ENCODE data around the gene CAP1.
"Not testable (repeated sequence)": the region's sequence is repeated elsewhere in the genome, so short reads cannot be mapped to it uniquely, and the experiment has no call there.

CAP1 gene

GRCh38 chr1:40076895-40077312 lies 36.4 kb downstream of the CAP1 start:
- TF ChIP-seq CTCF (IDR thresholded peaks at IDR 0.05; ENCODE audit: control insufficient read depth, insufficient read depth, low read depth, low read length, missing control alignments) = no peak
- no peak overlapping the region for H3K4me3 ChIP-seq (ENCODE audit: control insufficient read depth, low read depth, low read length)
- DNase-seq (ENCODE audit: low read depth) = peak; percentile 81

GRCh38 chr1:40078512-40079333 lies 38.2 kb downstream of the CAP1 start:
- peak; percentile 79 for TF ChIP-seq CTCF (IDR thresholded peaks at IDR 0.05; ENCODE audit: control insufficient read depth, insufficient read depth, low read depth, low read length, missing control alignments)
- no peak overlapping the region for H3K4me3 ChIP-seq (ENCODE audit: control insufficient read depth, low read depth, low read length)
- no peak for DNase-seq (ENCODE audit: low read depth)

GRCh38 chr1:40079774-40080400 lies 39.4 kb downstream of the CAP1 start:
- DNase-seq (ENCODE audit: low read depth) = no peak
- no peak for TF ChIP-seq CTCF (IDR thresholded peaks at IDR 0.05; ENCODE audit: control insufficient read depth, insufficient read depth, low read depth, low read length, missing control alignments)
- no peak overlapping the region for H3K4me3 ChIP-seq (ENCODE audit: control insufficient read depth, low read depth, low read length)

- no peak for DNase-seq (ENCODE audit: low read depth)
- H3K4me3 ChIP-seq (ENCODE audit: control insufficient read depth, low read depth, low read length) = no peak overlapping the region
- TF ChIP-seq CTCF (IDR thresholded peaks at IDR 0.05; ENCODE audit: control insufficient read depth, insufficient read depth, low read depth, low read length, missing control alignments) = no peak
Measured at GRCh38 chr1:40081871-40082270, 41.3 kb downstream of the CAP1 start.

- DNase-seq (ENCODE audit: low read depth) = peak; percentile 28
- TF ChIP-seq CTCF (IDR thresholded peaks at IDR 0.05; ENCODE audit: control insufficient read depth, insufficient read depth, low read depth, low read length, missing control alignments) = peak; percentile 68
Measured at GRCh38 chr1:40084750-40085149, 44.2 kb downstream of the CAP1 start.

GRCh38 chr1:40090652-40091355 lies 50.3 kb downstream of the CAP1 start:
- no peak overlapping the region for H3K4me3 ChIP-seq (ENCODE audit: control insufficient read depth, low read depth, low read length)
- TF ChIP-seq CTCF (IDR thresholded peaks at IDR 0.05; ENCODE audit: control insufficient read depth, insufficient read depth, low read depth, low read length, missing control alignments) = no peak
- DNase-seq (ENCODE audit: low read depth) = no peak

More at GRCh38 chr1:40084750-40085149, 44.2 kb downstream of the CAP1 start:
- not testable (repeated sequence) for H3K4me3 ChIP-seq (ENCODE audit: control insufficient read depth, low read depth, low read length)
